Glutamatergic neuron (in vitro differentiated cells): ENCODE results near the gene BRIX1. TPM values are rescaled to one million over a fixed set of nuclear protein-coding genes. Genes with fewer than 3 reads are reported as not detected.

ENCODE experiments used
- DNase-seq: peaks from one replicate; pipeline ENCODE4 v3.0.0; 2022
- H3K27ac Mint-ChIP-seq: one replicate; pipeline ENCODE4 v1.8.0; 2020; ENCODE audit warnings: mild to moderate bottlenecking, mixed read lengths, inconsistent platforms; ENCODE audit not compliant: unreplicated experiment
- H3K27me3 Mint-ChIP-seq: one replicate; pipeline ENCODE4 v1.8.0; 2020; ENCODE audit warnings: mild to moderate bottlenecking, moderate library complexity, mixed read lengths, inconsistent platforms; ENCODE audit not compliant: unreplicated experiment
- H3K36me3 Mint-ChIP-seq: one replicate; pipeline ENCODE4 v1.8.0; 2020; ENCODE audit warnings: mild to moderate bottlenecking, mixed read lengths, inconsistent platforms; ENCODE audit not compliant: unreplicated experiment
- H3K4me1 Mint-ChIP-seq: one replicate; pipeline ENCODE4 v1.8.0; 2020; ENCODE audit warnings: mild to moderate bottlenecking, low read depth, mixed read lengths, inconsistent platforms; ENCODE audit not compliant: unreplicated experiment
- H3K4me3 Mint-ChIP-seq: one replicate; pipeline ENCODE4 v1.8.0; 2020; ENCODE audit warnings: mild to moderate bottlenecking, mixed read lengths, inconsistent platforms; ENCODE audit not compliant: unreplicated experiment
- H3K9me3 Mint-ChIP-seq: one replicate; pipeline ENCODE4 v1.8.0; 2020; ENCODE audit warnings: mild to moderate bottlenecking, moderate library complexity, mixed read lengths, inconsistent platforms; ENCODE audit not compliant: unreplicated experiment
- CTCF ChIP-seq: fragments of 200-600 bp; sonication (generic); IDR thresholded peaks from one replicate; pipeline ENCODE4 v1.5.0; 2021; ENCODE audit not compliant: partially characterized antibody, unreplicated experiment
- total RNA-seq: library from RNA; stranded (reverse); fragmentation: NEBNext Ultra II Directional; extraction: Animal tissue kit (Norgen Biotek cat#: 25700); gene quantifications from one replicate; pipeline ENCODE4 v1.2.1, GENCODE V29; 2021; ENCODE audit not compliant: unreplicated experiment

The BRIX1 gene
- total RNA-seq, 1 donor from 2014 or later = 19.0 TPM

- no peak overlapping the region for H3K27ac Mint-ChIP-seq
- no peak for DNase-seq
- TF ChIP-seq CTCF = no peak
- H3K27me3 Mint-ChIP-seq = peaks cover 6% of the 10 kb centered on the region
- peaks cover 11% of the 10 kb centered on the region for H3K4me1 Mint-ChIP-seq
- no peaks in the 10 kb centered on the region for H3K36me3 Mint-ChIP-seq
- peaks cover 10% of the 10 kb centered on the region for H3K9me3 Mint-ChIP-seq
- H3K4me3 Mint-ChIP-seq = peak overlapping the region; percentile 95
These were observed 15.4 kb downstream of the BRIX1 start for GRCh38 chr5:34930870-34931269.

GRCh38 chr5:34932947-34933346 lies 17.4 kb downstream of the BRIX1 start:
- peaks cover 10% of the 10 kb centered on the region for H3K9me3 Mint-ChIP-seq
- no peak for DNase-seq
- H3K36me3 Mint-ChIP-seq = no peaks in the 10 kb centered on the region
- H3K27me3 Mint-ChIP-seq = peaks cover 6% of the 10 kb centered on the region
- H3K4me3 Mint-ChIP-seq = no peak overlapping the region
- peaks cover 11% of the 10 kb centered on the region for H3K4me1 Mint-ChIP-seq
- no peak overlapping the region for H3K27ac Mint-ChIP-seq
- no peak for TF ChIP-seq CTCF

GRCh38 chr5:34941936-34942335 lies 26.4 kb downstream of the BRIX1 start:
- no peak for TF ChIP-seq CTCF
- no peak overlapping the region for H3K27ac Mint-ChIP-seq
- DNase-seq = no peak
- no peak overlapping the region for H3K4me3 Mint-ChIP-seq
- no peaks in the 10 kb centered on the region for H3K27me3 Mint-ChIP-seq
- no peaks in the 10 kb centered on the region for H3K9me3 Mint-ChIP-seq
- peaks cover 3% of the 10 kb centered on the region for H3K36me3 Mint-ChIP-seq
- H3K4me1 Mint-ChIP-seq = no peaks in the 10 kb centered on the region

GRCh38 chr5:34944044-34944443 lies 28.5 kb downstream of the BRIX1 start:
- no peak overlapping the region for H3K27ac Mint-ChIP-seq
- no peak overlapping the region for H3K4me3 Mint-ChIP-seq
- no peaks in the 10 kb centered on the region for H3K27me3 Mint-ChIP-seq
- H3K36me3 Mint-ChIP-seq = no peaks in the 10 kb centered on the region
- no peaks in the 10 kb centered on the region for H3K4me1 Mint-ChIP-seq
- H3K9me3 Mint-ChIP-seq = no peaks in the 10 kb centered on the region
- DNase-seq = no peak
- TF ChIP-seq CTCF = no peak

- no peak for DNase-seq
- H3K4me1 Mint-ChIP-seq = no peaks in the 10 kb centered on the region
- no peaks in the 10 kb centered on the region for H3K9me3 Mint-ChIP-seq
- no peaks in the 10 kb centered on the region for H3K36me3 Mint-ChIP-seq
- no peaks in the 10 kb centered on the region for H3K27me3 Mint-ChIP-seq
- H3K4me3 Mint-ChIP-seq = no peak overlapping the region
- TF ChIP-seq CTCF = no peak
- no peak overlapping the region for H3K27ac Mint-ChIP-seq
These were observed 29.0 kb downstream of the BRIX1 start for GRCh38 chr5:34944460-34945047.
